Posterior vena cava (tissue), 2 donors: Measurements from ENCODE around the gene CRYBB1. TPM values are rescaled to one million over a fixed set of nuclear protein-coding genes. Genes with fewer than 3 reads are reported as not detected.

Experiments
- DNase-seq: peaks from one replicate; pipeline ENCODE4 v3.0.0-alpha.2; 2020; ENCODE audit warnings: low spot score
- intact Hi-C, 2 donors: fragments of 100-400 bp; cut with DNase I; formaldehyde crosslinking; loops; one replicate each; pipeline versions ENCODE4 v1.14.1 to v1.14.2; 2022 to 2023
- long read RNA-seq, 2 donors: library from polyadenylated mRNA; unstranded; transcript quantifications; one replicate each; pipeline ENCODE4 v2.0.0, GENCODE V29; 2020 to 2021
- total RNA-seq, 2 donors: library from RNA; stranded (reverse); fragmentation: NEBNext Ultra II Directional; extraction: Animal tissue kit (Norgen Biotek cat#: 25700); gene quantifications; one replicate each; pipeline ENCODE4 v1.2.1, GENCODE V29; 2021
- donor health status: DM: yes; HTN: yes; CAD: no.
- donor health status: DM: yes; HTN: yes; CAD: no.

The CRYBB1 gene
- total RNA-seq = 1 to 10 TPM; 1.7 to 2.5 TPM
- long read RNA-seq, donor 1 = 0 reads
- long read RNA-seq, donor 2, partial matches to known transcripts = 0 of 4 reads
- long read RNA-seq, donor 2, other reads (novel, unspliced or antisense) = 1 of 4 reads

- intact Hi-C loops = no loop called here
- no peak for DNase-seq
Observed at GRCh38 chr22:26617271-26618199, at the start of gene CRYBB1. Gene CRYBB1 (minus strand): TSS chr22:26618027. CDS start chr22:26616319, 1,708 bp downstream.

GRCh38 chr22:26667140-26667539 lies 49.3 kb upstream of the CRYBB1 start:
- intact Hi-C loops = no loop called here
- DNase-seq = no peak

- no peak for DNase-seq
- intact Hi-C loops = no loop called here
Observed at GRCh38 chr22:26665813-26666231, 48.0 kb upstream of the CRYBB1 start.

- intact Hi-C loops = no loop called here
- DNase-seq = no peak
Observed at GRCh38 chr22:26663374-26663923, 45.6 kb upstream of the CRYBB1 start.

GRCh38 chr22:26662160-26662559 lies 44.3 kb upstream of the CRYBB1 start:
- intact Hi-C loops = no loop called here
- DNase-seq = no peak

- DNase-seq = no peak
- intact Hi-C loops = no loop called here
Observed at GRCh38 chr22:26660961-26661578, 43.2 kb upstream of the CRYBB1 start.

- no peak for DNase-seq
- intact Hi-C loops = no loop called here
Observed at GRCh38 chr22:26660356-26660755, 42.5 kb upstream of the CRYBB1 start.

- intact Hi-C loops = no loop called here
Observed at GRCh38 chr22:26658671-26659478, 41.0 kb upstream of the CRYBB1 start.

GRCh38 chr22:26658161-26658560 lies 40.3 kb upstream of the CRYBB1 start:
- intact Hi-C loops = no loop called here
- no peak for DNase-seq

More at GRCh38 chr22:26658671-26659478, 41.0 kb upstream of the CRYBB1 start:
- DNase-seq = peak; percentile 83

GRCh38 chr22:26656891-26657851 lies 39.3 kb upstream of the CRYBB1 start, which contains the start of gene MIAT:
Gene MIAT (plus strand): TSS chr22:26657588.
- peak; percentile 84 for DNase-seq
- intact Hi-C loops = no loop called here

GRCh38 chr22:26651815-26652214 lies 34.0 kb upstream of the CRYBB1 start:
- peak; percentile 38 for DNase-seq
- intact Hi-C loops = no loop called here

- intact Hi-C loops = no loop called here
- DNase-seq = no peak
Observed at GRCh38 chr22:26650722-26651421, 33.0 kb upstream of the CRYBB1 start.

GRCh38 chr22:26648528-26649388 lies 30.9 kb upstream of the CRYBB1 start:
- no peak for DNase-seq
- intact Hi-C loops = no loop called here

- DNase-seq = no peak
- intact Hi-C loops = no loop called here
Observed at GRCh38 chr22:26648011-26648497, 30.2 kb upstream of the CRYBB1 start.

GRCh38 chr22:26646158-26646557 lies 28.3 kb upstream of the CRYBB1 start:
- intact Hi-C loops = no loop called here

GRCh38 chr22:26643418-26644100 lies 25.7 kb upstream of the CRYBB1 start:
- no peak for DNase-seq
- intact Hi-C loops = no loop called here

More at GRCh38 chr22:26646158-26646557, 28.3 kb upstream of the CRYBB1 start:
- no peak for DNase-seq
